Transverse colon (tissue), 4 donors: Measurements from ENCODE around the gene LILRB1.
"Not testable (repeated sequence)": the region's sequence is repeated elsewhere in the genome, so short reads cannot be mapped to it uniquely, and the experiment has no call there.

ENCODE experiments used
- CTCF ChIP-seq, 5 experiments: fragments of 200-600 bp in 3 of 5; fragments of 450-650 bp in 2 of 5; sonication (generic) in 3 of 5; IDR thresholded peaks; 1 replicate in 2 of 5; 2 replicates in 3 of 5; pipeline ENCODE4 v1.5.1; 2016 to 2017; ENCODE audit warnings: antibody characterized with exemption in 5 of 5, inconsistent platforms in 3 of 5, mild to moderate bottlenecking in 2 of 5, moderate library complexity in 1 of 5
- EP300 ChIP-seq: sonication (generic); formaldehyde crosslinking; IDR thresholded peaks from one replicate; pipeline ENCODE4 v1.6.1; 2017; ENCODE audit warnings: antibody characterized with exemption, low read depth
- POLR2A ChIP-seq: fragments of 450-650 bp; IDR thresholded peaks from one replicate; pipeline ENCODE4 v1.6.1; 2016; ENCODE audit warnings: antibody characterized with exemption, mild to moderate bottlenecking, moderate library complexity
- POLR2AphosphoS5 ChIP-seq, 3 donors: sonication (generic); formaldehyde crosslinking; IDR thresholded peaks; one replicate each; pipeline ENCODE4 v1.6.1; 2016; ENCODE audit warnings: antibody characterized with exemption in 3 of 3

- TF ChIP-seq POLR2A; POLR2AphosphoS5 (IDR thresholded peaks at IDR 0.05); CTCF (IDR thresholded peaks at IDR 0.05); EP300: not testable (repeated sequence)
These were observed 36.2 kb upstream of the LILRB1 start for GRCh38 chr19:54593931-54594626.
